Measurements from ENCODE around the gene PUM2.
"Not testable (repeated sequence)": the region's sequence is repeated elsewhere in the genome, so short reads cannot be mapped to it uniquely, and the experiment has no call there.

Gene PUM2

DNA sequence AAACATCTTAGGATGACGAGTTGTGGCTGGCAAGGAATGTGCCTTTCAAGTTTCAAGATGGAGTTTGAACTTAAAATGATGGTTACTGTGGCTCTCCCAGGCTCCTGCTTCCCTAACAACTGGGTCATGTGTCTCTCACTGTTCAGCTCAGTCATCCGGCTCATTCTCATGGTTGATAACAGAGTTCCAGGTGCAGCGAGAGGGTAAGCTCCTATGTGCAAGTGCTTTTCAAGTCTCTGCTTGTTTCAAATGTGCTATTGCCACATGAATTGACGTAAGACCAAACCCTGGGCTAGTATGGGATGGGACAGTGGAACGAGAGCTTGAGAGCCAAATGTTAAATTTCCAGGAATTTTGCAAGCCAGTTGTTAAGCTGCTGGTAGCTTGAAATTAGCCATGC is 19.5 kb upstream of the PUM2 start:
- DNase-seq: no peak

DNA sequence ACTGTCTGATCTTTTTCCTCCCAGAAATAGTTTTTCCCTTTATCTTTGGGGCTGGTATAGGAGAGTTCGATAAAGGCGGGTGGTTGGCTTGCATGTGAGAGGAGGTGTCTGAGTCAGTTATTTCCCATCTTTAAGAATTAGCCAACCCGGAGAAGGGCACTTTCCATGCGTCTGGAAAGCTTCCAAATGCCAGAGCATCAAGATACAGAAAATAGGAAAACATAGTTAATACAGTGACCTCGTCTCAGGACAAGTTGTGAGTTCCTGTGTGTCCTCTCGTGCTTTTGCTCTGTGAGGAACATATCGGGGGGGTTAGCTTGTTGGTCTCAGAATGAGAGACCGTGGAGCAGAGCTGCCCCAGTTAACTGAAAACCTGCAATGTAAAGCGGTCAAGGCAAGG is 18.7 kb upstream of the PUM2 start:
- no peak for DNase-seq

DNA sequence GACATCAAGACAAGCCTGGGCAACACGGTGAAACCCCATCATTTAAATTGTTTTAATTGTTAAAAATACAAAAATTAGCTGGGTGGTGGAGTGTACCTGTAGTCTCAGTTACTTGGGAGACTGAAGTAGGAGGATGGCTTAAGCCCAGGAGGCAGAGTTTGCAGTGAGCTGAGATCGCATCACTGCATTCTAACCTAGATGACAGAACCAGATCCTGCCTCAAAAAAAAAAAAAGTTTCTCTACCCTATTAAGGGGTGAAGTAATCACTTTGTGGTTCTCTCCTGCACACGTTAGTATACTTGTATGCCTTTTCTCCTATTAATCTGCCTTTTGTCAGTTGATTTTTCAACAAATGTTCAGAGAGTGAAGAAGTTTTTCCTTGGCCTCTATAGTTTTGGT is 18.1 kb upstream of the PUM2 start:
- DNase-seq: no peak

DNA sequence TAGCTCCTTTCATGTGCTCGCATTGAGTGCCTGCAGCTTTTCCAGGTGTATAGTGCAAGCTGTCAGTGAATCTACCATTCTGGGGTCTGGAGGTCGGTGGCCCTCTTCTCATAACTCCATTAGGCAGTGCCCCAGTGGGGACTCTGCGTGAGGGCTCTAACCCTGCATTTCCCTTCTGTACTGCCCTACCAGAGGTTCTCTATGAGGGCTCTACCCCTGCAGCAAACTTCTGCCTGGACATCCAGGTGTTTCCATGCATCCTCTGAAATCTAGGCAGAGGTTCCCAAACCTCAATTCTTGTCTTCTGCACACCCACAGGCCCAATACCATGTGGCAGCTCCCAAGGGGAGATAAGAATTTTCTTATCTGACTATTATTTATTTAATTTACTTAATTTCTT is 17.3 kb upstream of the PUM2 start:
- DNase-seq: not testable (repeated sequence)

DNA sequence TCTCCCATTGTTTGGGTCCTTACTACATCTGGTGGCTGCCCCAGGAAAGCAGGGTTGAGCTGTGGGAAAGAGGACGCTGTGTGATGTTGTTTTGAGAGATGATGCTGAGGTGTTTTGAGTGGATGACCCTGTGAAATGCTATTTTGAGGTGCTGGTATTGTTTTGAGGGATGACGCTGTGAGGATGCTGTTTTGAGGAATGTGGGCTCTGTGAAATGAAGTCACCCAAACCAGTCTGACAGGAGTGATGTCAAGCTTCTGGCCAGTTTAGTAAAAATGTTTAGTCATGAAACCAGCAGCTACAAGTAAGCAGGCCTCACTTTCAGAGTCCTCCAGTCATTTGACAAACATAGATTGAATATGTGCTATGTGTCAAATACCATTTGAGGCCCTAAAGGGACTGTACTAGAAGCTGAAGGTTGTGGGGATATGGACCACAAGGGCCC is 16.1 kb upstream of the PUM2 start:
- no peak for DNase-seq

- no peak for DNase-seq
Measured at GRCh38 chr2:20365249-20365817, 14.7 kb upstream of the PUM2 start.

DNA sequence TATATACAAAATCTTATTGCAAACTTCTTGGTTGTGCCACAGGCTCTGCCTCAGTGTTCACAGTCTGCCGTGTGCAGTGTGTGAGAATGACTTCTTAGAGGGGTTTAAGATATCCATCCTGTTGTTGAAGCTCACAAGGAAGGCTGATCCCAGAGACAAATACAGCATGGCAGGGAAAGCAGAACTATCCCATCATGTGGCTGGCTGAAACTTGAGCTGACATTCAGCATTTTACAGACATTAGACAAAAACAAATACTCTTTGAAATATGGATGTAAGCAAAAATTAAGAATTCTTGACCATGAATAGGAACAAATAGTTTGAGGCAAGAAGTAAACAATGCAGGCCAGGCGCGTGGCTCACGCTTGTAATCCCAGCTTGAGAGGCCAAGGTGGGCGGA is 12.9 kb upstream of the PUM2 start:
- DNase-seq: no peak

- no peak for DNase-seq
Measured at GRCh38 chr2:20362701-20363435, 12.2 kb upstream of the PUM2 start.

- DNase-seq: no peak
Measured at GRCh38 chr2:20361893-20362292, 11.2 kb upstream of the PUM2 start.

DNA sequence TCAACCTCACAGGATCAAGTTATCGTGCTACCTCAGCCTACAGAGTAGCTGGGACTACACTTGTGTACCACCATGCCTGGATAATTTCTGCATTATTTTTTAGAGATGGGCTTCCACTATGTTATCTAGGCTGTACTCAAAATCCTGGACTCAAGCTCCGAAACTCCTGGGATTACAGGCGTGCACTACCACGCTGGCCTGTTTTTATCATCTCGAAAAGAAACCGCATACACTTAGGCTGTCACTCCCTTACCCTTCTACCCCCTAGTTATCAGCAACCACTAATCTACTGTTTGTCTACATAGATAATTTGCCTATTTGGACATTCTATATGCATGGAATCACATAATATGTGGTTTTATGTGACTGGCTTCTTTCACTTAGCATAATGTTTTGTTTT is 8.5 kb upstream of the PUM2 start:
- no peak for DNase-seq

DNA sequence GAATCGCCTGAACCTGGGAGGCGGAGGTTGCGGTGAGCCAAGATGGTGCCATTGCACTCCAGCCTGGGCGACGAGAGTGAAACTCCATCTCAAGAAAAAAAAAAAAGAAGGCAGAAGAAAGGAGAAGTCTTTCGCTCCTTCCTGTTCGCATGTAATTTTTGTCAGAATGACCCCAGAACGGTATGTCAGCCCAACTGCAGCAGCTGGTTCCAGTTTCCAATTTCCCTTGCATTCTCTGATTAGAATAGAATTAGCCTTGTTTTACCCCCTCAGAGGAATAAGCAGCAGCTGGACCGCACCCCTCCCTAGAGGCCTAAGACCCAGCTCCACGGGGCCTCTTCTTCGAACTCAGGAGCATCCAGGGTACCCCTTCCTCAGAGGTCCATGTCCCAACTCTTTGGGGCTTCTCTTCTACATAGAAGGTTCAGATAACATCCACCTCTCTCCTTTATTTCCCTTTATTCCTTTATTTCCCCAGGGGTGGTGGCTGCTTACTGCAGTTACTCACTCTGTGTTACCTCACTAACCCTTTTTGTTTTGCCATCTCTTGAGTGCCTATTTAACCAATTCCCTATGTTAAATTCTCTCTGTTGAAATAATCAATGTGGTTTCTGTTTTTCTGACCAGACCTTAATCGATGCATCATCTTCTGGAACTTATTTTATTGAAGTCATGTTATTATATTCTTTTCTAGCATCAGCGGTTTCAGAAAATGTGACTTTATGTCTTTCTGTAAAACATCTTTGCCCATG is 7.2 kb upstream of the PUM2 start:
- DNase-seq: no peak

GRCh38 chr2:20356042-20356441 is 5.4 kb upstream of the PUM2 start:
- peak; percentile 63 for DNase-seq

DNA sequence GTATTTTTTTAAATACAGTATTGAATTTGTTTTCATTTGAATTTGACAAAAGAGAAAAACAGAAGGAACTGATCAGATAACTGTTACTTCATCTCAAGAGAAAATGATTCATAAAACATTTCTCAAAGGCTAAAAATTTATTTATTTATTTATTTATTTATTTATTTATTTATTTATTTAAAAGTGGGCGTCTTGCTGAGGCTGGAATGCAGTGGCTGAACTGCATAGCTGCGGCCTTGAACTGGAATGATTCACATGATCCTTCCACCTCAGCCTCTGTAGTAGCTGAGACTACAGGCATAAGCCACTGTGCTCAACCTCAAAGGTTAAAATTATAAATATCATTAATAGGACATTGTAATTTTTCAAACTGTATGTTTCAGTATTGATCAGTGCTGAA is 4.5 kb upstream of the PUM2 start:
- DNase-seq: no peak

DNA sequence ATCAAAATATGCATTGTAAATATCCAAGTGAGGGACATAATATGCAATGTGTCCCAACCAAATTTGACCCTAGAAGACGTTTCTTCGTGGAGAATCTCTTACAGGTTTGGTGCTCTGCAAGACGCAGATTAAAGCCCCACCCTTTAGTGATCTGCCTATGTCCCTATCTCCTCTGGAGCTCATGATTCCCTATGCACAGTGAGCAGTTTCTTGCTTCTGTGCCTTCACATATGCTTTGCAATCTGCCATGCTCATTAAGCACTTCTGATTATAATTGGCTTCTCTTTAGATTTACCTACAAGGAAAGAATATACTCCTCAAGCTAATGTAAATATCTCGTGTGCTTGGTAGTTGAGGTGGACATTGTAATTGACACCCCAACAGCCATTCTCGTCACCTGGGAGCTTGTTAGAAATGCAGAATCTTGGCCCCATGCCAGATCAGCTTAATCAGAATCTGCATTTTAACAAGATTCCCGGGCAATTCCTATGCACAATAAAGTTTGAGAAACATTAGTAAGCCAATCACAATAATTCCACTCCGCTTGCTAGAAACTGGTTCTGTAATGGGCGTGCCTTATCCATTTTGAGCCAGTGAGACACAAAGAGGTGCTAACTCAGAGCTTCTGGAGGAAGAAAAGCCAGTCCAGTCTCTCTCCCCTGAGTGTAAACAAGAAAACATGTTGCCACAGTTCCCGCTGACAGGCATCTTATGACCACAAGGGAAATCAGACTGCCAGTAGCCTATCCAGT is 2.8 kb upstream of the PUM2 start:
- DNase-seq: peak; percentile 85

DNA sequence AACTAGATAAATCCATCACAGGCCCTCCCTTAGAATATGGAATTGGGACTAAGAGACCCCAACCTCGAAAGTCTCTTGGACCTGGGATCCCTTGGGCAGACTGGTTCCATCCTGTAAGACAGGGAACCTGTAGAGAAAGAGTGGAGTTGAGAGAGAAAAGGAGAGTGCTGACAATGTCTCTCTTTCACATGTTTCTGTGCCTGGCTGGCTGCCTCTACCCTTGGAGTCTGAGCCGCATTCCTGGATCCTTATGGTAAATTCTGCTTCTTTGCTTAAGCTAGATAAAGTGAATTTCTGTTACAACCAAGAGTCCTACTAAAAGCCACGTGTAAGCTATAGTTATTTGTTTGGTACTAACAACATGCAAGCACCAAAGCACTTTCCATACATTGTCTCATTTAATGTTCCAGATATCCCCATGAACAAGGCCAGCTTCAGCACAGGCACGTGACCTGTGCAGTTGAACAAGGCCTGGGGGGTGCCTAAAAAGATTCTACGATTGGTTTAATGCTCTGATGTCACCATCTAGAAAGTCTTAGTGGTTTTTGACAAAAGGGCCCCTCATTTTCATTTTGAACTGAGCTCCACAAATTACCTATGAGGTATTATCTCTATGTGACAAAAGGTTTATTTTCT is 2.1 kb upstream of the PUM2 start:
- peak; percentile 30 for DNase-seq

GRCh38 chr2:20352230-20352578 is 1.6 kb upstream of the PUM2 start:
- DNase-seq: no peak

GRCh38 chr2:20351555-20352229 is 1.0 kb upstream of the PUM2 start:
- no peak for DNase-seq

DNA sequence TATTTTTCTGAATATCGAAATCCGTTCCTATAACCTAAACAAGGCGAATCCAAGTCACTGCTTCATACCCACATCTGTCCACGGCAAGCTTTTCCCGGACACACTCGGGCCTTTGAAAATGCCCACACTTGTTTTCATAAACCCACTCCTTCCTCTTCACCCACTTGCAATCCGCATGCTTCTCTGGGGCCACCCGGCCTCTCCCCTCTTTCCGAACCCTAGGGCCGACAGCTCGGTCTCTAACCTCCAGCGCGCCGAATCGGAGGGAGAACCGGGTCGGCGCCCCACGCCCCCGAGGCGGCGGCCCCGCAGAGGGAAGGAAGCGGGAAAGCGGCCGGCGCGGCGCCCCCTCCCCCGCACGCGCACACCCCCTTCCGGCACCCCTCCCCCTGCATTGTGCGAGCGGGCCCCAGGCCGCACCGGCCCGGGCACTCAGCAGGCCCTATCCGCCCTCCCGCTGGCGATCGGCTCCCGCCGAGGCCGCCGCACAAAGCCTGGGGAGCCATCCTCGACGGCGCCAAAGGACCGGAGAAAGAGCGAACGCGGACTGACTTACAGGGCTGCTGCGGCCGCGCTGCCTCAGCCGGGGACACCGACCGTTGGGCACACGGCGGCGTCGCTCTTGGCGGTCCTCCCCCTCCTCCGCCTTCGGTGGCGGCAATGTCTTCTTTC is 467 bp downstream of the PUM2 start:
- peak; percentile 52 for DNase-seq

DNA sequence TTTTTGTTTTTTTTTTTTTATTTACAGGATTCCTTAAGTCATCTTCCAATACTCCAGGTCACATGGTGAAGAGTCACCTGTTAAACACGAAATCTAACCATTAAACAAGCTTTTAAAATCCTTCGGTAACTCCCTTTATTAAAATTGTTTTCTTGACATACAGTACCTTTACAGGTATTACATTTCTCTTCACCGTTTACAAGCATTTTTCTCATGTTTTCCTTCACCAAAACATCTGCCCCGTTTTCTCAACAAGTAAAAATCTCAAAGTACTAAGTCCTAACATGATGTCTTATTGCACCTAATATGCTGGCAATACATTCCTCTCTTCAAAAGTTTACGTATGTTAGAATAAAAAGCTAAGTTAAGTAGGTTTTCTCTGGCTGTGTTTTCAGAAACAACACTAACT is 1.1 kb downstream of the PUM2 start:
- no peak for DNase-seq

- DNase-seq: peak; percentile 55
Measured at GRCh38 chr2:20348542-20348941, 2.1 kb downstream of the PUM2 start.

- no peak for DNase-seq
Measured at GRCh38 chr2:20346565-20347381, 3.9 kb downstream of the PUM2 start.
